Pancreas (tissue), 10 donors: ENCODE measurements around the gene FAF2. TPM values are rescaled to one million over a fixed set of nuclear protein-coding genes. Genes with fewer than 3 reads are reported as not detected.
A peak's percentile ranks its signal among the peaks of the same experiment; 100 is the strongest.

ENCODE experiments used
- ATAC-seq, 4 donors: fragments of 200-7000 bp; cut with Tn5 transposase; one replicate each; pipeline versions ENCODE4 v1.8.0 to v1.9.1; 2020; ENCODE audit warnings: mild to moderate bottlenecking in 4 of 4, moderate library complexity in 4 of 4
- DNase-seq, 6 donors: peaks; one replicate each; pipeline ENCODE4 v3.0.0-alpha.2; 2020
- FAIRE-seq: peaks from 2 replicates; lab custom pipeline; 2012; peaks lifted over from hg19 to GRCh38; lab: Jason Lieb, UNC
- H3K27ac ChIP-seq, 4 donors: fragments of 200-600 bp; sonication (generic); 1 replicate in 3 of 4; 2 replicates in 1 of 4; pipeline versions ENCODE4 v1.5.0 to v1.8.0; 2020
- H3K27me3 ChIP-seq, 4 donors: fragments of 200-600 bp; one replicate each; pipeline ENCODE4 v1.8.0; 2021
- H3K36me3 ChIP-seq, 3 donors: fragments of 200-600 bp; sonication (generic) in 1 of 3; one replicate each; pipeline versions ENCODE4 v1.5.0 to v1.8.0; 2020 to 2021
- H3K4me1 ChIP-seq, 3 donors: fragments of 200-600 bp; one replicate each; pipeline ENCODE4 v1.8.0; 2021
- H3K4me3 ChIP-seq, 4 donors: fragments of 200-600 bp; sonication (generic) in 2 of 4; one replicate each; pipeline versions ENCODE4 v1.5.0 to v1.8.0; 2020 to 2021
- H3K9me3 ChIP-seq, 4 donors: fragments of 200-600 bp; one replicate each; pipeline ENCODE4 v1.8.0; 2021
- WGBS, 2 donors: extraction: QIAGEN DNeasy Blood & Tissue Kit; methylation state at CpG; one replicate each; pipeline ENCODE4 v1.1.7; 2013; 5-methylcytosine and 5-hydroxymethylcytosine counted together
- intact Hi-C, 3 donors: fragments of 100-400 bp; cut with DNase I; formaldehyde crosslinking; loops; one replicate each; pipeline versions ENCODE4 v1.11.1 to v1.14.2; 2022
- polyA plus RNA-seq, 2 donors: library from polyadenylated mRNA; stranded (reverse); fragments of 200-250 nt; gene quantifications; one replicate each; pipeline ENCODE4 v1.2.3, GENCODE V29; 2013
- total RNA-seq, 6 donors: library from RNA; stranded (reverse); fragmentation: NEBNext Ultra II Directional in 4 of 6; extraction: Animal tissue kit (Norgen Biotek cat#: 25700) in 4 of 6; gene quantifications; one replicate each; pipeline versions ENCODE4 v1.2.1 to v1.2.4, GENCODE V29; 2021 to 2023
- TF ChIP-seq, protein P1 (sequence below), 4 donors: fragments of 200-600 bp; sonication (generic) in 3 of 4; IDR thresholded peaks; one replicate each; pipeline versions ENCODE4 v1.5.0 to v1.8.0; 2021; ENCODE audit warnings: antibody characterized with exemption in 4 of 4
- donor health status: healthy with polysubstance abuse.
- donor health status: DM: no; HTN: no; CAD: no; lungs with moderate emphysema.
- donor health status: DM: no; HTN: no; CAD: no.
- donor health status: control.
- donor health status: control.
- donor health status: Bipolar disorder and iron deficiency.
- donor health status: DM: yes; HTN: yes; CAD: no.
- donor health status: DM: no; HTN: no; CAD: no.
- donor health status: DM: no; HTN: no; CAD: no.
- donor health status: DM: yes; HTN: yes; CAD: no.

FAF2 gene
- total and polyA plus RNA-seq, 8 donors = 6.8 to 18.0 (median 15.1) TPM

- H3K4me3 ChIP-seq = no peak overlapping the region
- TF ChIP-seq, protein P1, sequence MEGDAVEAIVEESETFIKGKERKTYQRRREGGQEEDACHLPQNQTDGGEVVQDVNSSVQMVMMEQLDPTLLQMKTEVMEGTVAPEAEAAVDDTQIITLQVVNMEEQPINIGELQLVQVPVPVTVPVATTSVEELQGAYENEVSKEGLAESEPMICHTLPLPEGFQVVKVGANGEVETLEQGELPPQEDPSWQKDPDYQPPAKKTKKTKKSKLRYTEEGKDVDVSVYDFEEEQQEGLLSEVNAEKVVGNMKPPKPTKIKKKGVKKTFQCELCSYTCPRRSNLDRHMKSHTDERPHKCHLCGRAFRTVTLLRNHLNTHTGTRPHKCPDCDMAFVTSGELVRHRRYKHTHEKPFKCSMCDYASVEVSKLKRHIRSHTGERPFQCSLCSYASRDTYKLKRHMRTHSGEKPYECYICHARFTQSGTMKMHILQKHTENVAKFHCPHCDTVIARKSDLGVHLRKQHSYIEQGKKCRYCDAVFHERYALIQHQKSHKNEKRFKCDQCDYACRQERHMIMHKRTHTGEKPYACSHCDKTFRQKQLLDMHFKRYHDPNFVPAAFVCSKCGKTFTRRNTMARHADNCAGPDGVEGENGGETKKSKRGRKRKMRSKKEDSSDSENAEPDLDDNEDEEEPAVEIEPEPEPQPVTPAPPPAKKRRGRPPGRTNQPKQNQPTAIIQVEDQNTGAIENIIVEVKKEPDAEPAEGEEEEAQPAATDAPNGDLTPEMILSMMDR (IDR thresholded peaks at IDR 0.05) = no peak
- DNase-seq = peak in 1 of 6 donors; percentile 33
- 78 to 96% methylated on average over 5 of the region's 5 CpGs for WGBS, 2 donors
- no peaks in the 10 kb centered on the region for H3K27me3 ChIP-seq
- no peaks in the 10 kb centered on the region for H3K9me3 ChIP-seq
- H3K4me1 ChIP-seq = peaks cover 0 to 11% (median 0%) of the 10 kb centered on the region in 3 donors
- intact Hi-C loops = loop anchor here in 1 of 3 donors (10.0 kb wide), 1 partner anchor 164 kb away; no protein-coding TSS in a partner anchor
- FAIRE-seq = no peak
- peaks cover 0 to 15% (median 0%) of the 10 kb centered on the region in 3 donors for H3K36me3 ChIP-seq
- ATAC-seq = no peak
- no peak overlapping the region for H3K27ac ChIP-seq
Measured at GRCh38 chr5:176410486-176411180, 37.6 kb upstream of the FAF2 start.

- TF ChIP-seq, protein P1 (IDR thresholded peaks at IDR 0.05) = no peak
- H3K9me3 ChIP-seq = no peaks in the 10 kb centered on the region
- H3K27me3 ChIP-seq = no peaks in the 10 kb centered on the region
- DNase-seq (peak in 1 of 6 donors; percentile 21), FAIRE-seq (no peak), ATAC-seq (no peak)
- intact Hi-C loops = loop anchor here in 1 of 3 donors (10.0 kb wide), 1 partner anchor 162 kb away; no protein-coding TSS in a partner anchor
- no peak overlapping the region for H3K4me3 ChIP-seq
- peaks cover 0 to 15% (median 0%) of the 10 kb centered on the region in 3 donors for H3K4me1 ChIP-seq
- no peaks in the 10 kb centered on the region for H3K36me3 ChIP-seq
- WGBS, 2 donors = 83 to 84% methylated on average over 10 of the region's 10 CpGs
- no peak overlapping the region for H3K27ac ChIP-seq
Measured at GRCh38 chr5:176412517-176413254, 35.5 kb upstream of the FAF2 start.

DNA sequence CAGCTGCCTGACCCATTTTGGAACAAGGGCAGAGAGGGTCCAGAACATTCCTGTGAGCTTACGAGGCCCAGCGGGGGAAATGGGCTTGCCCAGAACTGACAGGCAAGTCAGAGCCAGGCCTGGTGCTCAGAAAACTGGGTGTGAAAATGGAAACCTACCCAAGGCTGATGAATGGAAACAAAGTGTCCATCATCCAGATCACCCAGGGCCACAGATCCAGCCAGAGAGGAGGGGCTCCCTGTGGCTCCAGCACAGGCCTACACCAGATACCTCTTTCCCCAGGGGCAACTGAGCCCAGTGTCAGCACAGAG lies 35.0 kb upstream of the FAF2 start:
- no peak overlapping the region for H3K4me3 ChIP-seq
- no peaks in the 10 kb centered on the region for H3K9me3 ChIP-seq
- FAIRE-seq = no peak
- no peak overlapping the region for H3K27ac ChIP-seq
- DNase-seq = peak in 1 of 6 donors; percentile 40
- WGBS, 2 donors = 94 to 95% methylated on average over 2 of the region's 2 CpGs
- peaks cover 0 to 15% (median 0%) of the 10 kb centered on the region in 3 donors for H3K4me1 ChIP-seq
- no peaks in the 10 kb centered on the region for H3K27me3 ChIP-seq
- H3K36me3 ChIP-seq = no peaks in the 10 kb centered on the region
- no peak for ATAC-seq
- TF ChIP-seq, protein P1 (IDR thresholded peaks at IDR 0.05) = no peak
- intact Hi-C loops = loop anchor here in 1 of 3 donors (10.0 kb wide), 1 partner anchor 162 kb away; no protein-coding TSS in a partner anchor

DNA sequence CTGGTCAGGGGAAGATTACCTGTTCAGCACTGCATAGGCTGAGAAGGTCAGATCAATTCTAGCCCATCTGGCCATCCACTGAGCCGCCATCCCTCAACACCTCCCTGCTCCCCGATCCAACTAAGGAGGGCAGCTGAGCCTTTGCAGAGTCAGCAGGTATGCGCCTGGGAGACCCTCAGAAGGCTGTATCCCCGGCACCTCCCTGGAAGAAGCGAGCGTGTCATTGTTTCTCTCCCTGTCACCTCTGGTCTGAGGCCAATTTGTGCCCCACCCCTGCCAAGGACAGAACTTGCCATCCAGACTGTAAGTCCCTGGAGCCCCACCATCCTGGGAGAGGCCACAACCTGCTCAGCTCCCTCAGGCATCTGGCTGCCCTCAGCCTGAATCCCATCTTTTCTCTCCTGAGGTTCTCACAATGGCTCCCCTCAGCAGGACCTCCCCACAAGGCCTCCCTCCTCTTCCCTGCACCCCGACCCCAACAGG lies 34.4 kb upstream of the FAF2 start:
- TF ChIP-seq, protein P1 (IDR thresholded peaks at IDR 0.05) = no peak
- DNase-seq (peak in 1 of 6 donors; percentile 45), ATAC-seq (no peak), FAIRE-seq (no peak)
- Histone ChIP-seq H3K4me3 (no peak overlapping the region), H3K36me3 (no peaks in the 10 kb centered on the region), H3K9me3 (no peaks in the 10 kb centered on the region), H3K27me3 (no peaks in the 10 kb centered on the region), H3K27ac (no peak overlapping the region), H3K4me1 (peaks cover 0 to 15% (median 0%) of the 10 kb centered on the region in 3 donors)
- intact Hi-C loops = loop anchor here in 1 of 3 donors (10.0 kb wide), 1 partner anchor 161 kb away; no protein-coding TSS in a partner anchor
- 86 to 87% methylated on average over 7 of the region's 7 CpGs for WGBS, 2 donors
